GM19372 (cell line): Measurements from ENCODE around the gene ORMDL3.
"Not testable (repeated sequence)": the region's sequence is repeated elsewhere in the genome, so short reads cannot be mapped to it uniquely, and the experiment has no call there.

Experiments
- ATAC-seq: cut with Tn5 transposase; IDR thresholded peaks from one replicate; pipeline ENCODE4 v1.9.1; 2021; ENCODE audit warnings: mild to moderate bottlenecking, low read depth, moderate library complexity; ENCODE audit not compliant: unreplicated experiment

The ORMDL3 gene

GRCh38 chr17:39925282-39926134, 1.9 kb downstream of the ORMDL3 start:
- no peak for ATAC-seq

- ATAC-seq: no peak
Measured at GRCh38 chr17:39924691-39925055, 2.7 kb downstream of the ORMDL3 start.

GRCh38 chr17:39923836-39924690, 3.3 kb downstream of the ORMDL3 start:
- no peak for ATAC-seq

- ATAC-seq: no peak
Measured at GRCh38 chr17:39923230-39923629, 4.2 kb downstream of the ORMDL3 start.

GRCh38 chr17:39922006-39922405, 5.4 kb downstream of the ORMDL3 start:
- no peak for ATAC-seq

GRCh38 chr17:39921323-39921722, 6.1 kb downstream of the ORMDL3 start:
- no peak for ATAC-seq

- no peak for ATAC-seq
Measured at GRCh38 chr17:39920218-39921210, 6.9 kb downstream of the ORMDL3 start.

- ATAC-seq: no peak
Measured at GRCh38 chr17:39919087-39919683, 8.2 kb downstream of the ORMDL3 start.

GRCh38 chr17:39916918-39917317, 10.5 kb downstream of the ORMDL3 start:
- ATAC-seq: no peak

- ATAC-seq: no peak
Measured at GRCh38 chr17:39915559-39915958, 11.8 kb downstream of the ORMDL3 start.

- no peak for ATAC-seq
Measured at GRCh38 chr17:39913989-39914388, 13.4 kb downstream of the ORMDL3 start.

GRCh38 chr17:39908789-39909352, 18.5 kb downstream of the ORMDL3 start:
- ATAC-seq: no peak

- no peak for ATAC-seq
Measured at GRCh38 chr17:39904990-39905288, 22.5 kb downstream of the ORMDL3 start.

GRCh38 chr17:39903158-39903884, 24.1 kb downstream of the ORMDL3 start:
- no peak for ATAC-seq

GRCh38 chr17:39902027-39902426, 25.4 kb downstream of the ORMDL3 start:
- ATAC-seq: not testable (repeated sequence)

GRCh38 chr17:39899215-39899614, 28.2 kb downstream of the ORMDL3 start:
- no peak for ATAC-seq

GRCh38 chr17:39898088-39898487, 29.3 kb downstream of the ORMDL3 start:
- ATAC-seq: no peak

GRCh38 chr17:39894681-39895376, 32.6 kb downstream of the ORMDL3 start:
- ATAC-seq: no peak

- ATAC-seq: no peak
Measured at GRCh38 chr17:39889200-39889599, 38.2 kb downstream of the ORMDL3 start.
